ENCODE data around the gene ZNF41. TPM values are rescaled to one million over a fixed set of nuclear protein-coding genes. Genes with fewer than 3 reads are reported as not detected.

Gene ZNF41
- total RNA-seq, 4 donors from 2014 or later: 8.7 to 14.9 (median 11.7) TPM

DNA sequence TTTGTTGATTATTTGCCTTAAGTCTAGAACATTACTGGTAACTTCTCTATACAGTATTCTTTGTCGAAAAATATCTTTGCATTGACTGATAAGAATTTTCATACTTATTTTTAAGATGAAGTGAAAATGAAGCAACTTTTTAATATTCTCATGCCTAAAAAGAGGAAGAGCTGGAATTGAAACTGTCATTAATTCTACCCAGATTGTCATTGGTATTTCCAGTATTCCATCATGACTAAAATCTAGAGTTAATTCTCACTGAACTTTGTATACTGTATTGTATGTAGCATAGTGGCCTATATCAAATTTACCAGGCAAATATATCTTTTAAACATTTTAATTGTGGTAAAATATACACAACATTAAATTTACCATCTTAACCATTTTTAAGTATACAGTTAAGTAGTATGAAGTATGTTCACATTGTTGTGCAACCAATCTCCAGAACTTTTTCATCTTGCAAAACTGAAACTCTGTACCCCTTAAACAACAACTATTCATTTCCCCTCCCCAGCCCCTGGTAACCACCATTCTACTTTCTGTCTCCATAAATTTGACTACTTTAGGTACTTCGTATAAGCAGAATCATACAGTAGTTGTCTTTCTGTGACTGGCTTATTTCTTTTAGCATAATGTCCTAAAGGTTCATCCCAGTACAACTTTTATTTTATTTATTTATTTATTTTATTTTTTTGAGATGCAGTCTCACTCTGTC is 24.3 kb upstream of the ZNF41 start:
- Histone ChIP-seq H3K9me3 (no peaks in the 10 kb centered on the region), H3K4me1 (no peaks in the 10 kb centered on the region), H3K27ac (no peak overlapping the region), H3K27me3 (peaks cover 0 to 3% (median 0%) of the 10 kb centered on the region in 3 donors), H3K36me3 (no peaks in the 10 kb centered on the region), H3K4me3 (no peak overlapping the region)
- in situ Hi-C loops (cut with MboI; ENCODE audit: low sequenced_read_pairs in 4 of 4): loop anchor here in 2 of 4 donors (25.0 kb wide), 2 partner anchors 120 to 295 kb away; partner anchors contain the start of gene CDK16 (in 1 of the 2)
- TF ChIP-seq, protein P1, sequence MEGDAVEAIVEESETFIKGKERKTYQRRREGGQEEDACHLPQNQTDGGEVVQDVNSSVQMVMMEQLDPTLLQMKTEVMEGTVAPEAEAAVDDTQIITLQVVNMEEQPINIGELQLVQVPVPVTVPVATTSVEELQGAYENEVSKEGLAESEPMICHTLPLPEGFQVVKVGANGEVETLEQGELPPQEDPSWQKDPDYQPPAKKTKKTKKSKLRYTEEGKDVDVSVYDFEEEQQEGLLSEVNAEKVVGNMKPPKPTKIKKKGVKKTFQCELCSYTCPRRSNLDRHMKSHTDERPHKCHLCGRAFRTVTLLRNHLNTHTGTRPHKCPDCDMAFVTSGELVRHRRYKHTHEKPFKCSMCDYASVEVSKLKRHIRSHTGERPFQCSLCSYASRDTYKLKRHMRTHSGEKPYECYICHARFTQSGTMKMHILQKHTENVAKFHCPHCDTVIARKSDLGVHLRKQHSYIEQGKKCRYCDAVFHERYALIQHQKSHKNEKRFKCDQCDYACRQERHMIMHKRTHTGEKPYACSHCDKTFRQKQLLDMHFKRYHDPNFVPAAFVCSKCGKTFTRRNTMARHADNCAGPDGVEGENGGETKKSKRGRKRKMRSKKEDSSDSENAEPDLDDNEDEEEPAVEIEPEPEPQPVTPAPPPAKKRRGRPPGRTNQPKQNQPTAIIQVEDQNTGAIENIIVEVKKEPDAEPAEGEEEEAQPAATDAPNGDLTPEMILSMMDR (IDR thresholded peaks at IDR 0.05 in 4 of 5, conservative IDR thresholded peaks at IDR 0.05 in 1 of 5): no peak
- TF ChIP-seq POLR2A (IDR thresholded peaks at IDR 0.05): no peak
- DNase-seq (no peak), ATAC-seq (no peak)
- intact Hi-C loops (cut with DNase I; ENCODE audit: low total_unique reads): no loop called here

DNA sequence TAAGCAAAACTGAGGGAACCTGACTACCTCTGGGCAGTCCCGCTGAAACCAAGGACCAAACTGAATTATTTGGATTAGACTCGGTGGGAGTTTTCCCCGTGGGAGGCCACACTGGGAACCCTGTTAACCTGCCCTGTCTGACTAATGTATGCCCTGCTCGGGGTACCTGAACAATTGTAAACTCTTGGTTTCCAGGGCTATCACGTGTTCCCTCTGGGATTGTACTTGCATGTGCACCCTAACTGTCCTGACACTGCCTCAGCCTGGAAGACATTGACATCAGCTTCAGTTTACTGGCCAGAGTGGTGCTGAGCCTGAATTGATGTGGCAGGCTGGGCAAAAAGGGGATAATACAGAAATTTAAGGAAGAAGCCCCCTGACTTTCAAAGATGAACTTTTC is 20.1 kb upstream of the ZNF41 start:
- Histone ChIP-seq H3K4me1 (peaks cover 9 to 15% of the 10 kb centered on the region in 2 donors), H3K36me3 (no peaks in the 10 kb centered on the region), H3K27me3 (peaks cover 0 to 3% (median 0%) of the 10 kb centered on the region in 3 donors), H3K27ac (no peak overlapping the region), H3K4me3 (no peak overlapping the region), H3K9me3 (no peaks in the 10 kb centered on the region)
- ATAC-seq: no peak
- no peak for DNase-seq
- intact Hi-C loops (cut with DNase I; ENCODE audit: low total_unique reads): no loop called here
- in situ Hi-C loops (cut with MboI; ENCODE audit: low sequenced_read_pairs in 4 of 4): loop anchor here in 2 of 4 donors (25.0 kb wide), 2 partner anchors 116 to 291 kb away; partner anchors contain the start of gene CDK16 (in 1 of the 2)
- TF ChIP-seq, protein P1 (IDR thresholded peaks at IDR 0.05 in 4 of 5, conservative IDR thresholded peaks at IDR 0.05 in 1 of 5): no peak
- no peak for TF ChIP-seq POLR2A (IDR thresholded peaks at IDR 0.05)

DNA sequence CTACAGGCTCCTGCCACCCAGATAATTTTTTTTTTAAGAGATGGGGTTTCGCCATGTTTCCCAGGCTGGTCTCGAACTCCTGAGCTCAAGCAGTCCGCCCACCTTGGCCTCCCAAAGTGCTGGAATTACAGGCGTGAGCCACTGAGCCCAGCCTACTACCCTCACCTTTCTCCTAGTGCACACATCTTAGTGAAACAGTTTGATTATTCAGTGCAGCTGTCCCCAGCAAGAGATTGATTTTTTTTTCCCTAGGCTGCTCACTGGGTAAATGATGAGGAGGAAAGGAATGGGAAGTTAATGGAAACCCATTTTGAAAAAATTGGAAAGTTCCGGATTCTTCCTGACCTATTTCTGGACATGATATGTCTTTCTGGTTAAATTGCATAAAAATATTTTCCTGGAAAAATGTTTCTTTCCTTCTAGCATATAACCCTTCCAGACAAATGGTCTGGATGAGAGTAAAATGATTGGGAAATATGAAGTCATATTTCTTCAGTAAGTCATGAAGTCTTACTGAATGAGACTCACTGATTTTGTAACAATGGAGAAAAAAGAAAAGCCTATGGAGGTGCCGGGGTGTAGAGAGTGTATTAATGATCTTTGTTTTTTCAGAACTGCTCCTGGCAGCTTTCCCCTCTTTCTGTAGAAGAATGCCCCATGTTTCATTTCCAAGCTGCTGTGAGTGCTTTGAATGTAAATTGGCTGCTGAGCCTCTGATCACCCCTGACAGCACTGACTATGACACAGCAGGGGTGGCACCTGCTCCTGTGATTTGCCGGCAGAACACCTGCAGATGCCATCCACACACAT is 19.5 kb upstream of the ZNF41 start:
- peak in 1 of 2 donors; percentile 20 for ATAC-seq
- Histone ChIP-seq H3K36me3 (no peaks in the 10 kb centered on the region), H3K27ac (peak overlapping the region in 2 of 4 donors; percentile 69 to 75), H3K27me3 (peaks cover 0 to 3% (median 0%) of the 10 kb centered on the region in 3 donors), H3K4me1 (peaks cover 9 to 15% of the 10 kb centered on the region in 2 donors), H3K9me3 (no peaks in the 10 kb centered on the region), H3K4me3 (no peak overlapping the region)
- in situ Hi-C loops (cut with MboI; ENCODE audit: low sequenced_read_pairs in 4 of 4): loop anchor here in 2 of 4 donors (25.0 kb wide), 2 partner anchors 115 to 290 kb away; partner anchors contain the start of gene CDK16 (in 1 of the 2)
- TF ChIP-seq, protein P1 (IDR thresholded peaks at IDR 0.05 in 4 of 5, conservative IDR thresholded peaks at IDR 0.05 in 1 of 5): no peak
- TF ChIP-seq POLR2A (IDR thresholded peaks at IDR 0.05): no peak
- intact Hi-C loops (cut with DNase I; ENCODE audit: low total_unique reads): no loop called here
- no peak for DNase-seq

DNA sequence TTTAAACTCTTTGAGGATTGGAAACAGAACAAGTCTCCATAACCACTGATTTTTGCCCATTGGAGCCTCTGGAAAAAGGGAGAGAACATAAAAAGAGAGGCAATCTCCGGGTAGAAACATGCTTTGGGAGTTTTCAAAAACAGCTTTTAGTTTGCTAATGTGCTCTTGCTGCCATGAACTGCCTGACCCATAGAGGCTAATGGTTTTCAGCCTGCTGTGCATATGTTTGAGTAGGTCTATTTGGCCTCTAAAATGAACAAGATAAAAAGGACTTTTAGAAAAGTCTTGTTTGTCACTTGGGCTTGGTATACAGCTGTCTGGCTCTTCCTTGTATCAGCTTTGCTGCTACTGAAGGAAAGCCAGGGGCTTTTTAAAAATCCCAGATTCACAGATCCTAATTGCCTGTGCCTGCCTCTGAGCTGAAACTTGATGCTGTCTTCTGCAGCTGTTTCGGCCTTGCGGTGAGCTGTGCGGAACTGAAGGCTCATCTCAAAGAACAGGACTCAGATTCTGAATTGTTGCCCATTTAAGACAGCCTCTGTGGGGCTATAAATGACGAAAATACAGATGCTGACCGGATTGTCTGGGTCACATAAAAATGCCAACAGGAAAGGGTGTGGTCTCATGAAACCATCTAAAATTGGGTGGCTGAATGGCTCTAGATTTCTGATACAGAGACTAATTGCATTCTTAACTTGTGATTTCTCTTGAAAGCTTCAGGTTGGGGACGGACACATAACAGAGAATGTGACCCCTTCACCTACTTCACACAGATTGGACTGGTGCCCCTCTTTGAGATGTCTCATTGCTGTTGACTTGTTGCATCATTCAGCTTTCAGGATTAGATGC is 18.4 kb upstream of the ZNF41 start:
- Histone ChIP-seq H3K36me3 (no peaks in the 10 kb centered on the region), H3K4me3 (no peak overlapping the region)

More for the DNA sequence above, 18.4 kb upstream of the ZNF41 start:
- ATAC-seq (peak; percentile 91), DNase-seq (peak in 1 of 2 donors; percentile 39)
- Histone ChIP-seq H3K4me1 (peaks cover 9 to 15% of the 10 kb centered on the region in 2 donors), H3K27ac (peak overlapping the region; percentile 47 to 75 (median 65)), H3K9me3 (no peaks in the 10 kb centered on the region), H3K27me3 (peaks cover 0 to 3% (median 0%) of the 10 kb centered on the region in 3 donors)
- in situ Hi-C loops (cut with MboI; ENCODE audit: low sequenced_read_pairs in 4 of 4): loop anchor here in 2 of 4 donors (25.0 kb wide), 2 partner anchors 114 to 289 kb away; partner anchors contain the start of gene CDK16 (in 1 of the 2)
- TF ChIP-seq, protein P1 (IDR thresholded peaks at IDR 0.05 in 4 of 5, conservative IDR thresholded peaks at IDR 0.05 in 1 of 5): no peak
- TF ChIP-seq POLR2A (IDR thresholded peaks at IDR 0.05): no peak
- intact Hi-C loops (cut with DNase I; ENCODE audit: low total_unique reads): no loop called here
